ENCODE measurements around the gene CHIC1.

DNA sequence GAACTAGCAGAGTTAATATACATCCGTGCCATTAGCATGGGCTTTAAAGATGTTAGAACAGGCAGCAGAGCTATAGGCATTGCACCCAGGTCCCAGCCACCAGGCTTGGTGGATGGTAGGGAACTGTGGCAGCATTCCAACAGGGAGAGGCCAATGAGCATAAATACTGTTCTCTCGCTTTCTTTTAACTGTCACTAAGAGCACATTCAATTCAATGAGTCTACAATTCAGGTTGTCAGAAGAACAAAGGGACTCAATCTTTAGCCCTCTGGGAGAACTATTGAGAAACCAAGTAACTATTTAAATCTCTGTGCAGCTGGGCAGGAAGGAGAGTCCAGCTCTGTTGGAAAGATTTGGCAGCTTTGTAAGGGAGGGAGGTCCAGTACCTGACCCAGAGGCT lies 165.6 kb downstream of the CHIC1 start:
- TF ChIP-seq CTCF (optimal IDR thresholded peaks at IDR 0.05 in 1 of 3, IDR thresholded peaks at IDR 0.05 in 1 of 3, conservative IDR thresholded peaks at IDR 0.05 in 1 of 3; ENCODE audit: extremely low read depth in 1 of 3, insufficient read depth in 2 of 3, low read length in 3 of 3) (no peak), EZH2 (IDR thresholded peaks at IDR 0.05; ENCODE audit: low read length) (no peak)
